ENCODE data around the gene TUBGCP6. TPM values are rescaled to one million over a fixed set of nuclear protein-coding genes. Genes with fewer than 3 reads are reported as not detected.
A peak's percentile ranks its signal among the peaks of the same experiment; 100 is the strongest.

Gene TUBGCP6
- total RNA-seq, 4 donors from 2014 or later = 43.8 to 110 (median 73.1) TPM

DNA sequence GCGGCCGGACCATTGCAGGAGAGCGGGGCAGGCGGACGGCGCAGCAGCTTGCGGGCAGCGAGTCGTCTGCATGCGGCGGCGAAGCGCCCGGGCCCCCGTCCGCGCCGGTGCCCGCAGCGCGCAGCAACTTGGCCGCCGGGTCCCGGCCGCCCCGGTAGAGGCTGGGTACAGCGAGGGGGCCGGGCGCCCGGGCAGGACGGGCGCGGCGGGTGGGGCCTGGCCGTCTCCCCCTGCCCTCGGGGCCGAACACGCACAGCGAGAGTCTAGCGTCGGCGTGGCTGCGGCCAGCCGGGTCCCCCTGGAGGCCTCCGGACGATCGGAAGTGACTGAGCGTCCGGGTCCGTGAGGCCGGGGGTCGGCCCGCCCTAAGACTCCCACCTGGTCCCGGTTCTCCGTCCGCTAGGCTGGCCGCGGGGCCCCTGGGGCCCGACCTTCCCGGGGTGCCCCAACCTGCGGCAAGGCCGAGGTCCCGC is 59.9 kb downstream of the TUBGCP6 start:
- in situ Hi-C loops (cut with MboI; ENCODE audit: low pct_ligation_motif_present in 1 of 4, low pct_unique_long_range_greater_than_20kb in 1 of 4, low sequenced_read_pairs in 3 of 4) (no loop called here), intact Hi-C loops (cut with DNase I; ENCODE audit: low total_unique reads) (no loop called here)
- peaks cover 26 to 50% (median 44%) of the 10 kb centered on the region in 4 donors for H3K4me1 ChIP-seq
- no peaks in the 10 kb centered on the region for H3K9me3 ChIP-seq
- H3K27me3 ChIP-seq = no peaks in the 10 kb centered on the region
- no peak for DNase-seq
- peak overlapping the region; percentile 15 to 80 (median 52) for H3K4me3 ChIP-seq
- 53% methylated on average over 30 of the region's 63 CpGs; no CpG with 5 or more reads in 1 of the 2 donors for WGBS, 2 donors (ENCODE audit: low coverage in 1 of 2)
- no peak for TF ChIP-seq EP300 (IDR thresholded peaks at IDR 0.05; ENCODE audit: low read depth)
- no peak for TF ChIP-seq POLR2AphosphoS5 (IDR thresholded peaks at IDR 0.05)
- TF ChIP-seq, protein P1, sequence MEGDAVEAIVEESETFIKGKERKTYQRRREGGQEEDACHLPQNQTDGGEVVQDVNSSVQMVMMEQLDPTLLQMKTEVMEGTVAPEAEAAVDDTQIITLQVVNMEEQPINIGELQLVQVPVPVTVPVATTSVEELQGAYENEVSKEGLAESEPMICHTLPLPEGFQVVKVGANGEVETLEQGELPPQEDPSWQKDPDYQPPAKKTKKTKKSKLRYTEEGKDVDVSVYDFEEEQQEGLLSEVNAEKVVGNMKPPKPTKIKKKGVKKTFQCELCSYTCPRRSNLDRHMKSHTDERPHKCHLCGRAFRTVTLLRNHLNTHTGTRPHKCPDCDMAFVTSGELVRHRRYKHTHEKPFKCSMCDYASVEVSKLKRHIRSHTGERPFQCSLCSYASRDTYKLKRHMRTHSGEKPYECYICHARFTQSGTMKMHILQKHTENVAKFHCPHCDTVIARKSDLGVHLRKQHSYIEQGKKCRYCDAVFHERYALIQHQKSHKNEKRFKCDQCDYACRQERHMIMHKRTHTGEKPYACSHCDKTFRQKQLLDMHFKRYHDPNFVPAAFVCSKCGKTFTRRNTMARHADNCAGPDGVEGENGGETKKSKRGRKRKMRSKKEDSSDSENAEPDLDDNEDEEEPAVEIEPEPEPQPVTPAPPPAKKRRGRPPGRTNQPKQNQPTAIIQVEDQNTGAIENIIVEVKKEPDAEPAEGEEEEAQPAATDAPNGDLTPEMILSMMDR (IDR thresholded peaks at IDR 0.05) = no peak
- TF ChIP-seq POLR2A (IDR thresholded peaks at IDR 0.05) = no peak
- H3K36me3 ChIP-seq = no peaks in the 10 kb centered on the region
- peak overlapping the region; percentile 13 to 49 (median 42) for H3K27ac ChIP-seq

DNA sequence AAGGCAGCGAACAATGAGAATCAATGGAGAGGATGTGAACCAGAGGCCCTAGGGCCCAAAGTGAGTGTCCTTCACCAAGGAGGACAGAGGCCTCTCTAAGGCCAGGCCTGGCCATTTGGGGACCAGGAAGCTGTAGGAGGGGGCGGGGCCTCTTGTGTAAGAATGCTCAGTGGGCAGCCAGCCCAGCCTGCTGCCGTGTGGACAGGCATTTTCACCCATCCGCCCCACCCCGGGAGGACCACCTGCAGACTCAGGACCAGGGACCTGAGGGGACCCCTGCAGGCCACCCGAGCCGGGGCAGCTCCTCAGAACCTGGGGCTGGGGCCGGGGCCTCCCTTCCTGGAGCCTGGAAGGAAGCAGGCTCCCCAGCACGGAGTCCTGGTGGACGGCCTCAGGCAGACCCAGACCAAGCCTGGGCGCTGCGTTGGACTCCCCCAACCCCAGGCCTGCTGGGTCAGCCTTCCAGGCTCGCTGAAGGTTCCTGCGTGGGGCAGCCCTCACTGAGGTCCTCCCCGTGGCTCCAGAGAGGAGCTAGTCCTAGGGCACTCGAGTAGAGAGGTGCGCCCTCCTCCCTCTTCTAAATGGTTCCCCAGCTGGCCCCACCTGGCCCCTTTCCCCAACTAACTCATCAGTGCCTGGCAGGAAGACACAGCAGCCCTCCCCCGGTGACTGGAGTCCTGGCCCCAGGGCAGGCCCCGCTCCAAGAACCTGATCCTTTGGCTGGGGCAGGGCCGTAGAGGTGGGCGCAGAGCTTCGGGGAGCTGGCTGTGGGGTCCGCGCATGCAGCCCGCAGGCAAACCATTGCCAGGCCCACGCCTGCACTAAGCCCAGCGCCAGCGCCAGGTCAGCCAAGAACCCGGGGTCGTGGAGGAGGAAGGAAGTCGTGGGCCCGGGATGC is 60.6 kb downstream of the TUBGCP6 start:
- no peaks in the 10 kb centered on the region for H3K36me3 ChIP-seq
- peak overlapping the region in 3 of 4 donors; percentile 27 to 80 (median 77) for H3K4me3 ChIP-seq
- WGBS, 2 donors (ENCODE audit: low coverage in 1 of 2) = 78% methylated on average over 28 of the region's 32 CpGs; no CpG with 5 or more reads in 1 of the 2 donors
- in situ Hi-C loops (cut with MboI; ENCODE audit: low pct_ligation_motif_present in 1 of 4, low pct_unique_long_range_greater_than_20kb in 1 of 4, low sequenced_read_pairs in 3 of 4) = no loop called here
- intact Hi-C loops (cut with DNase I; ENCODE audit: low total_unique reads) = no loop called here
- no peaks in the 10 kb centered on the region for H3K9me3 ChIP-seq
- H3K27me3 ChIP-seq = peaks cover 3% of the 10 kb centered on the region
- peak overlapping the region; percentile 13 to 43 (median 38) for H3K27ac ChIP-seq
- TF ChIP-seq POLR2AphosphoS5 (IDR thresholded peaks at IDR 0.05) (no peak), POLR2A (IDR thresholded peaks at IDR 0.05) (no peak), EP300 (IDR thresholded peaks at IDR 0.05; ENCODE audit: low read depth) (no peak)
- TF ChIP-seq, protein P1 (IDR thresholded peaks at IDR 0.05) = no peak
- H3K4me1 ChIP-seq = peaks cover 19 to 43% (median 37%) of the 10 kb centered on the region in 4 donors
- peak; percentile 75 for DNase-seq

DNA sequence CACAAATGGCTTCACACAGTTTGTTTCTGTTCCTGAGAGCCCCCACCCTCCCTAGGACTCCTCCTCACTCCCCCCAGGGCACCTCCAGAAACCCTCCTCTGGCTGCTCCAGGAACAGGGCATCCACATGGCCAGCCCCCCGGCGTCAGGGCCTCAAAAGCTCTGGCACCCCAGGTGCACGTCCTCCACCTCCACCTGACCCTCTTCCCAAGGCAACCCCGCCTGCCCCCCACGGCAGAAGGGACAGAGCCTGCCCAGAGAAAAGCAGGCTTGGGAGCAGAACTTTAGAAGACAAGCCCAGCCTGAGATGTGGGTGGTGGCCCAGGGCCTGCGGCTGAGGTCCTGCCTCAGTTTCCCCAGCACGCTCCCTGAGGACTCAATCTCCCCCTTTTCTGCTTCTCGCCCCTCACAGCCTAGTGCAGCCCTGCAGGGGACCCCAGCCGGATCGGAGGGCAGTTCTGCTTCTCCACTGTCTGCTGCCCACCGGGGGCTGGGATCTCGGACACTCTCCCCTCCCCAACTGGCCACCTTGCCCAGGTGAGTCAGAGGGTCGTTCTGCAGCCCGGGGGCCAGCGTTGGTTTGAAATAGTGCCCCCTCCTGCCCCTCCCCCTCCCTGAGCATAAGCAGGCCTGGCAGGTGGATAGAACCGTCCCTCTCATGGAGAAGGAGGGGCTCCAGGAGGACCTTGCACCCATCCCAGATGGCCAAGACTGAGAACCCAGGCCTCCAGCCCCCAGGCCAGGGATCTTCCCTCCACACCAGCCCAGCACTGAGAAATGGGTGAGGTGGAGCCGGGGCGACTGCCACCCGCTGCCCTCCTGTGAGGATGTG is 61.5 kb downstream of the TUBGCP6 start:
- H3K36me3 ChIP-seq = no peaks in the 10 kb centered on the region
- in situ Hi-C loops (cut with MboI; ENCODE audit: low pct_ligation_motif_present in 1 of 4, low pct_unique_long_range_greater_than_20kb in 1 of 4, low sequenced_read_pairs in 3 of 4) (no loop called here), intact Hi-C loops (cut with DNase I; ENCODE audit: low total_unique reads) (no loop called here)
- H3K9me3 ChIP-seq = no peaks in the 10 kb centered on the region
- DNase-seq = no peak
- no peak overlapping the region for H3K27ac ChIP-seq
- peaks cover 9% of the 10 kb centered on the region for H3K27me3 ChIP-seq
- no peak for TF ChIP-seq POLR2A (IDR thresholded peaks at IDR 0.05)
- no peak for TF ChIP-seq POLR2AphosphoS5 (IDR thresholded peaks at IDR 0.05)
- no peak for TF ChIP-seq EP300 (IDR thresholded peaks at IDR 0.05; ENCODE audit: low read depth)
- TF ChIP-seq, protein P1 (IDR thresholded peaks at IDR 0.05) = no peak
- H3K4me3 ChIP-seq = no peak overlapping the region
- 75% methylated on average over 17 of the region's 19 CpGs; no CpG with 5 or more reads in 1 of the 2 donors for WGBS, 2 donors (ENCODE audit: low coverage in 1 of 2)
- H3K4me1 ChIP-seq = peaks cover 16 to 35% (median 28%) of the 10 kb centered on the region in 4 donors

All from transverse colon (tissue), 4 donors.